K562 (cell line): Measurements from ENCODE around the gene TRMT10B. TPM values are rescaled to one million over a fixed set of nuclear protein-coding genes. Genes with fewer than 3 reads are reported as not detected.
A peak's percentile ranks its signal among the peaks of the same experiment; 100 is the strongest.

Source experiments
- ATAC-seq: fragments of 200-7000 bp; cut with Tn5 transposase; 3 replicates; pipeline ENCODE4 v1.9.1; 2020; ENCODE audit warnings: moderate library complexity
- BruUV-seq: library from RNA; stranded (reverse); fragments of 400-500 nt; replicated peaks from 2 replicates; lab custom pipeline; 2021; lab: Mats Ljungman, UMichigan
- CTCF ChIA-PET: fragments of 300-600 bp; formaldehyde crosslinking; extraction: SDS; loops from one replicate; lab custom pipeline; 2021; ENCODE audit warnings: low intra/inter-chr PET ratio; lab: Yijun Ruan, JAX
- POLR2A ChIA-PET: fragments of 300-600, 350-650 bp; sonication (Branson Sonifier 250); formaldehyde crosslinking; extraction: SDS; loops from one replicate; lab custom pipeline; 2021; ENCODE audit warnings: antibody characterized with exemption, inconsistent platforms; lab: Yijun Ruan, JAX
- DNase-seq, 4 experiments: peaks; one replicate each; pipeline versions ENCODE4 v3.0.0 to v3.0.0-alpha.2; 2011 to 2018; ENCODE audit warnings: low spot score in 3 of 4, mixed read lengths in 3 of 4; ENCODE audit errors: extremely low read depth in 1 of 4
- FAIRE-seq: peaks from 2 replicates; lab custom pipeline; 2011; peaks lifted over from hg19 to GRCh38; lab: Jason Lieb, UNC
- H2AFZ ChIP-seq: 2 replicates; pipeline ENCODE4 v1.6.0; 2011; ENCODE audit warnings: low read depth, low read length, control low read depth, inconsistent platforms
- H3K27ac ChIP-seq: fragments of 200-600 bp; 3 replicates; pipeline ENCODE4 v1.8.0; 2011; ENCODE audit warnings: low read depth, mild to moderate bottlenecking, control low read depth, inconsistent platforms, low read length, moderate library complexity, mixed read lengths; ENCODE audit errors: extremely low read depth
- H3K27me3 ChIP-seq, 2 experiments: fragments of 300-600 bp in 1 of 2; 2 replicates in 1 of 2; 3 replicates in 1 of 2; pipeline versions ENCODE4 v1.6.0 to v1.8.0; 2011; ENCODE audit warnings: inconsistent platforms in 2 of 2, low read length in 2 of 2, mild to moderate bottlenecking in 1 of 2, mixed read lengths in 1 of 2, moderate library complexity in 1 of 2; ENCODE audit not compliant: control insufficient read depth in 2 of 2, insufficient read depth in 2 of 2
- H3K36me3 ChIP-seq: fragments of 300-600 bp; 3 replicates; pipeline ENCODE4 v1.8.0; 2011; ENCODE audit warnings: mild to moderate bottlenecking, low read length, inconsistent platforms; ENCODE audit not compliant: control insufficient read depth, insufficient read depth
- H3K4me1 ChIP-seq, 2 experiments: fragments of 200-600 bp in 1 of 2; replicated peaks in 1 of 2; 2 replicates in 1 of 2; 3 replicates in 1 of 2; pipeline versions ENCODE4 v1.5.1 to v1.8.0; 2011; ENCODE audit warnings: inconsistent platforms in 2 of 2, low read length in 2 of 2, mild to moderate bottlenecking in 1 of 2, mixed read lengths in 1 of 2, moderate library complexity in 1 of 2; ENCODE audit not compliant: control insufficient read depth in 2 of 2, insufficient read depth in 2 of 2
- H3K4me2 ChIP-seq: 2 replicates; pipeline ENCODE4 v1.6.1; 2011; ENCODE audit warnings: low read length, control low read depth, inconsistent platforms, mixed read lengths; ENCODE audit not compliant: insufficient read depth
- H3K4me3 ChIP-seq: fragments of 200-600 bp; sonication (generic), shearing (Covaris generic); 2 replicates; pipeline ENCODE4 v1.5.1; 2016; ENCODE audit warnings: control low read depth, inconsistent platforms
- H3K79me2 ChIP-seq: fragments of 200-600 bp; 3 replicates; pipeline ENCODE4 v1.8.0; 2011; ENCODE audit warnings: low read length, inconsistent platforms; ENCODE audit not compliant: control insufficient read depth, insufficient read depth
- H3K9ac ChIP-seq, 2 experiments: 2 replicates each; pipeline versions ENCODE4 v1.6.0 to v1.6.1; 2011; ENCODE audit warnings: low read depth in 2 of 2, low read length in 2 of 2, control low read depth in 1 of 2, inconsistent platforms in 1 of 2, mild to moderate bottlenecking in 1 of 2, mixed read lengths in 1 of 2; ENCODE audit not compliant: insufficient read depth in 1 of 2
- H3K9me1 ChIP-seq: one replicate; pipeline ENCODE4 v1.6.0; 2011; ENCODE audit warnings: inconsistent platforms, mild to moderate bottlenecking, low read length, moderate library complexity; ENCODE audit not compliant: control insufficient read depth, insufficient read depth
- H3K9me3 ChIP-seq: replicated peaks from 2 replicates; pipeline ENCODE4 v1.5.1; 2011; ENCODE audit warnings: low read depth, low read length, inconsistent platforms; ENCODE audit not compliant: control insufficient read depth, insufficient read depth
- H4K20me1 ChIP-seq: replicated peaks from 2 replicates; pipeline ENCODE4 v1.6.1; 2011; ENCODE audit warnings: low read length, inconsistent platforms, mixed read lengths; ENCODE audit not compliant: control insufficient read depth, insufficient read depth
- ATF3 ChIP-seq, 2 experiments: fragments of 450-650 bp in 1 of 2; sonication (generic) in 1 of 2; formaldehyde crosslinking in 1 of 2; IDR thresholded peaks in 1 of 2; conservative IDR thresholded peaks in 1 of 2; 2 replicates each; pipeline versions ENCODE4 v1.6.1 to v1.8.1; 2016 to 2023; ENCODE audit warnings: mild to moderate bottlenecking in 2 of 2, moderate library complexity in 2 of 2, inconsistent platforms in 1 of 2, missing genetic modification reagents in 1 of 2
- C11orf30 ChIP-seq: fragments of 450-650 bp; IDR thresholded peaks from 2 replicates; pipeline ENCODE4 v1.6.1; 2016; ENCODE audit warnings: low read depth, mild to moderate bottlenecking
- EP300 ChIP-seq: IDR thresholded peaks from 2 replicates; pipeline ENCODE4 v1.6.1; 2012; ENCODE audit warnings: low read length, improper control_type of control experiment
- HBP1 ChIP-seq: fragments of 450-650 bp; formaldehyde crosslinking; IDR thresholded peaks from 2 replicates; pipeline ENCODE4 v1.4.0; 2022; ENCODE audit warnings: missing genetic modification characterization
- HMG20B ChIP-seq: fragments of 250-450 bp; sonication (Bioruptor Pico); IDR thresholded peaks from 2 replicates; pipeline ENCODE4 v1.5.0; 2021; ENCODE audit warnings: mild to moderate bottlenecking
- MAFF ChIP-seq: IDR thresholded peaks from 2 replicates; pipeline ENCODE4 v1.6.1; 2012; ENCODE audit warnings: low read length, improper control_type of control experiment
- MAFG ChIP-seq: fragments of 450-650 bp; conservative IDR thresholded peaks from 2 replicates; pipeline ENCODE4 v1.6.1; 2016; ENCODE audit warnings: missing genetic modification characterization, missing compliant biosample characterization
- MAFK ChIP-seq: IDR thresholded peaks from 2 replicates; pipeline ENCODE4 v1.6.1; 2011; ENCODE audit warnings: low read length, improper control_type of control experiment
- MBD1 ChIP-seq: fragments of 250-450 bp; sonication (Bioruptor Pico); IDR thresholded peaks from 2 replicates; pipeline ENCODE4 v1.8.0; 2022; ENCODE audit warnings: inconsistent platforms
- PBX2 ChIP-seq, 2 experiments: IDR thresholded peaks in 1 of 2; conservative IDR thresholded peaks in 1 of 2; 2 replicates each; pipeline ENCODE4 v1.6.1; 2016; ENCODE audit warnings: low read depth in 2 of 2, mild to moderate bottlenecking in 1 of 2, missing compliant biosample characterization in 1 of 2, missing genetic modification characterization in 1 of 2, moderate library complexity in 1 of 2
- ZNF316 ChIP-seq: fragments of 450-650 bp; IDR thresholded peaks from 2 replicates; pipeline ENCODE4 v1.6.1; 2016
- WGBS: fragments of 100-300 bp; shearing (Covaris generic); methylation state at CpG from one replicate; pipeline ENCODE4 v1.1.6; 2016; ENCODE audit warnings: low coverage, mixed read lengths; ENCODE audit not compliant: insufficient coverage; ENCODE audit errors: missing lambda C conversion rate; 5-methylcytosine and 5-hydroxymethylcytosine counted together
- in situ Hi-C: fragments of 300-500 bp; cut with MboI; formaldehyde crosslinking; loops from 4 replicates; pipeline ENCODE4 v1.15.0; 2018; ENCODE audit warnings: inconsistent platforms, mixed read lengths
- intact Hi-C: fragments of 100-400 bp; cut with micrococcal nuclease; formaldehyde crosslinking; loops from 2 replicates; pipeline ENCODE4 v1.14.2; 2022
- polyA plus RNA-seq, 8 experiments: library from polyadenylated mRNA; depleted of rRNA in 4 of 8; stranded (reverse) in 5 of 8; unstranded in 3 of 8; fragments of >200 nt; fragmentation: Nextera tagmentation in 2 of 8; fragmentation: Illumina TruSeq in 1 of 8; extraction: Ambion mirVana in 2 of 8; extraction: Trizol in 1 of 8; gene quantifications; 2 replicates each; pipeline versions ENCODE4 v1.2.1 to v1.2.3, GENCODE V29; 2011 to 2014; ENCODE audit warnings: inconsistent platforms in 1 of 8, missing spikeins in 1 of 8
- total RNA-seq, 7 experiments: library from RNA; depleted of rRNA in 6 of 7; stranded (reverse); fragments of >200 nt in 6 of 7; fragmentation: Illumina TruSeq in 2 of 7; extraction: Trizol in 2 of 7; gene quantifications; 2 replicates each; pipeline versions ENCODE4 v1.2.1 to v1.2.3, GENCODE V29; 2011 to 2021; ENCODE audit warnings: low replicate concordance in 1 of 7

Gene TRMT10B
- total and polyA plus RNA-seq, 9 of the 15 experiments (the other 6 are each of a cell fraction or from before 2014, with no cell fraction given), result 2.9 to 13.4 (median 7.0) TPM

GRCh38 chr9:37812773-37813379 is 59.3 kb downstream of the TRMT10B start (continued):
- peak; percentile 64 for TF ChIP-seq ATF3 (IDR thresholded peaks at IDR 0.05)
- no peak for TF ChIP-seq ATF3 (CRISPR knock-in tag; conservative IDR thresholded peaks at IDR 0.05)

GRCh38 chr9:37818849-37819248 is 65.2 kb downstream of the TRMT10B start:
- Histone ChIP-seq H3K36me3 (peaks cover 39% of the 10 kb centered on the region; the same call in 2 of the 3 replicates), H3K4me3 (no peak overlapping the region), H3K79me2 (peaks cover 20% of the 10 kb centered on the region), H3K9me1 (no peaks in the 10 kb centered on the region), H3K4me1 (no peaks in the 10 kb centered on the region; a peak in 1 of 5 replicates), H3K4me2 (no peak overlapping the region), H4K20me1 (no peaks in the 10 kb centered on the region), H3K9ac (no peak overlapping the region), H3K9me3 (no peaks in the 10 kb centered on the region), H2AFZ (no peak overlapping the region), H3K27ac (peak overlapping the region; percentile 1; the same call in 1 of the 3 replicates), H3K27me3 (no peaks in the 10 kb centered on the region)
- CTCF ChIA-PET, result no interaction called here
- WGBS, result 16% methylated on average over 2 of the region's 2 CpGs
- intact Hi-C loops, result no loop called here
- DNase-seq (no peak), ATAC-seq (peak; percentile 49; the same call in 2 of the 3 replicates), FAIRE-seq (no peak)
- BruUV-seq, result no TSS peak
- POLR2A ChIA-PET, result interaction anchor here (1.3 to 2.7 kb wide), 3 partner anchors 9 to 21 kb away, joined by 7 to 9 read pairs (median 9); no protein-coding TSS in a partner anchor
- in situ Hi-C loops, result no loop called here
- TF ChIP-seq C11orf30, result peak; percentile 85
- TF ChIP-seq ZNF316, result peak; percentile 92
- TF ChIP-seq PBX2 (CRISPR knock-in tag; IDR thresholded peaks at IDR 0.05; ENCODE audit: low read depth), result no peak
- TF ChIP-seq PBX2 (tag; conservative IDR thresholded peaks at IDR 0.05; ENCODE audit: low read depth), result 0 out of 2 replicates have a peak, but pooled peaks have one; percentile 22
- no peak for TF ChIP-seq HMG20B (CRISPR knock-in tag)
- TF ChIP-seq MAFG, result peak; percentile 66
- TF ChIP-seq MAFF, result peak; percentile 67; the same call in 1 of the 2 replicates
- TF ChIP-seq MBD1 (CRISPR knock-in tag), result no peak
- no peak for TF ChIP-seq HBP1
- TF ChIP-seq EP300, result no peak
- peak; percentile 54; the same call in 1 of the 2 replicates for TF ChIP-seq MAFK
